Lung (tissue), 12 donors: ENCODE results near the gene POLR2F. TPM values are rescaled to one million over a fixed set of nuclear protein-coding genes. Genes with fewer than 3 reads are reported as not detected.

Source experiments
- ATAC-seq: fragments of 200-7000 bp; cut with Tn5 transposase; one replicate; pipeline ENCODE4 v1.9.1; 2020; ENCODE audit warnings: moderate number of reproducible peaks; ENCODE audit not compliant: insufficient read depth, low FRiP score
- DNase-seq, 3 donors: peaks; one replicate each; pipeline ENCODE4 v3.0.0-alpha.2; 2013 to 2017
- H3K27ac ChIP-seq, 2 donors: one replicate each; pipeline ENCODE4 v1.5.1; 2013; ENCODE audit warnings: mild to moderate bottlenecking in 2 of 2, moderate library complexity in 2 of 2, control low read depth in 1 of 2, inconsistent platforms in 1 of 2, low read depth in 1 of 2, low read length in 1 of 2
- H3K27me3 ChIP-seq, 3 donors: one replicate each; pipeline ENCODE4 v1.5.1; 2013; ENCODE audit warnings: low read length in 2 of 3; ENCODE audit not compliant: control insufficient read depth in 3 of 3, insufficient read depth in 3 of 3
- H3K36me3 ChIP-seq, 4 donors: one replicate each; pipeline ENCODE4 v1.5.1; 2013; ENCODE audit warnings: low read length in 4 of 4, mild to moderate bottlenecking in 1 of 4, moderate library complexity in 1 of 4; ENCODE audit not compliant: control insufficient read depth in 4 of 4, insufficient read depth in 4 of 4
- H3K4me1 ChIP-seq, 5 donors: one replicate each; pipeline ENCODE4 v1.5.1; 2013; ENCODE audit warnings: low read length in 5 of 5, mild to moderate bottlenecking in 2 of 5, moderate library complexity in 1 of 5; ENCODE audit not compliant: control insufficient read depth in 5 of 5, insufficient read depth in 5 of 5
- H3K4me3 ChIP-seq: one replicate; pipeline ENCODE4 v1.5.1; 2013; ENCODE audit warnings: mild to moderate bottlenecking, control low read depth, moderate library complexity
- H3K9ac ChIP-seq, 2 donors: one replicate each; pipeline ENCODE4 v1.5.1; 2013; ENCODE audit warnings: low read length in 2 of 2, control low read depth in 1 of 2; ENCODE audit not compliant: insufficient read depth in 1 of 2
- H3K9me3 ChIP-seq, 4 donors: one replicate each; pipeline ENCODE4 v1.5.1; 2013; ENCODE audit warnings: low read length in 3 of 4, mild to moderate bottlenecking in 1 of 4, moderate library complexity in 1 of 4; ENCODE audit not compliant: control insufficient read depth in 4 of 4, insufficient read depth in 3 of 4
- CTCF ChIP-seq: IDR thresholded peaks from 2 replicates; pipeline ENCODE4 v1.5.1; 2012; ENCODE audit warnings: mild to moderate bottlenecking; ENCODE audit errors: control extremely low read depth, extremely low read depth
- WGBS, 2 donors: extraction: QIAGEN DNeasy Blood & Tissue Kit; methylation state at CpG; one replicate each; pipeline ENCODE4 v1.1.7; 2013; 5-methylcytosine and 5-hydroxymethylcytosine counted together
- polyA plus RNA-seq, 2 donors: library from polyadenylated mRNA; stranded (reverse); fragments of 200-250 nt; gene quantifications; one replicate each; pipeline ENCODE4 v1.2.1, GENCODE V29; 2013
- total RNA-seq, 2 donors: library from RNA; depleted of rRNA in 1 of 2; stranded (reverse); fragments of >200 nt in 1 of 2; gene quantifications; one replicate each; pipeline ENCODE4 v1.2.1, GENCODE V29; 2014 to 2021
- donor health status: control.
- donor health status: control.
- donor health status: Bipolar disorder and iron deficiency.
- donor health status: healthy.
- donor health status: DM: yes; HTN: yes; CAD: no.

The POLR2F gene
- total and polyA plus RNA-seq, 4 donors: 36.8 to 161 (median 79.6) TPM

DNA sequence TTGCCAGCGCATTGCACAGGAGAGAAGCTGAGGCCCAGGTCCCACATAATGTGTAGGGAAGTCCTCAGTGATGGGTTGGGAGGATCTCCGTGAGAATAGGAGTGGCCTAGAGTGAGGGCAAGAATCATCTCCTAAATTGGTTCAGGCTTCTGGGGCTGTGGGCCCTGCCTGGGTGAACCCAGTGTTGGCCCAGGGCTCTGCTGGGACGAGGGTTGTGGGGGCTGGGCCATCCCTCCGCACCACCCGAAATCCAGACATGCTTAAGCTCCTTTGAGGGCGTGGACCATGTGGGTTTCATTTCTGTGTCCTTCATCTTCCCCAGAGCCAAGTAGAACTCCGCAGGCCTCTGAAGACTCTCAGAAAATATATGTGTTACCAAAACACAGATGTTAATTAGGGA, 43.7 kb upstream of the POLR2F start:
- no peak for TF ChIP-seq CTCF
- Histone ChIP-seq H3K36me3 (peaks cover 0 to 14% (median 3%) of the 10 kb centered on the region in 4 donors), H3K27me3 (peaks cover 0 to 3% (median 0%) of the 10 kb centered on the region in 3 donors), H3K9ac (no peak overlapping the region), H3K4me1 (peaks cover 0 to 21% (median 12%) of the 10 kb centered on the region in 5 donors), H3K9me3 (no peaks in the 10 kb centered on the region), H3K4me3 (no peak overlapping the region), H3K27ac (peak overlapping the region in 1 of 2 donors; percentile 2)
- ATAC-seq: no peak
- no peak for DNase-seq
- WGBS, 2 donors: 85 to 89% methylated on average over 7 of the region's 7 CpGs

GRCh38 chr22:37910890-37911672, 42.4 kb upstream of the POLR2F start:
- Histone ChIP-seq H3K27me3 (peaks cover 0 to 3% (median 0%) of the 10 kb centered on the region in 3 donors), H3K36me3 (peaks cover 0 to 14% (median 5%) of the 10 kb centered on the region in 4 donors), H3K4me1 (peaks cover 0 to 18% (median 12%) of the 10 kb centered on the region in 5 donors), H3K27ac (peak overlapping the region in 1 of 2 donors; percentile 21), H3K9me3 (no peaks in the 10 kb centered on the region), H3K4me3 (no peak overlapping the region), H3K9ac (no peak overlapping the region)
- WGBS, 2 donors: 65 to 80% methylated on average over 15 of the region's 15 CpGs
- ATAC-seq (no peak), DNase-seq (peak in 1 of 3 donors; percentile 46)
- no peak for TF ChIP-seq CTCF

DNA sequence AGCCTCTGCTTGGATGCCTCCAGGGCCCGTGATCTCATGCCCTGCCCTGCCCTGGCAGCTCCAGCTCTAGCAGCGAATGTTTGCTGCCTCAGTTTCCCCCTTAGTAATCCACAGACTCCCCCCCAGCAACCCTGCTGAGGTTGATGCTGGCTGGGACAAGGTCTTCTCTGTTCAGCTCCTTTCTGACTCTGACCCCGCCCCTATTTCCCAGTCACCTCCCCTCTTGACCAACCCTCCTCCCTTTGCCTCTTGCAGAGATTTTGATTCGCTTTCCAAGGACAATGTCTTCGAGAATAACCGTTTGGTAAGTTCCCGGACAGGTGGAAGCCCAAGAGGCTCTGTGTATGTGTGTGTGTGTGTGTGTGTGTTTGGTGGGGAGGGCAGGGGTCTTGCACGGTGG, 41.8 kb upstream of the POLR2F start:
- peak overlapping the region in 1 of 2 donors; percentile 3 for H3K27ac ChIP-seq
- DNase-seq (no peak), ATAC-seq (no peak)
- 73 to 82% methylated on average over 7 to 8 of the region's 8 CpGs for WGBS, 2 donors
- H3K36me3 ChIP-seq: peaks cover 0 to 15% (median 9%) of the 10 kb centered on the region in 4 donors
- peaks cover 0 to 3% (median 0%) of the 10 kb centered on the region in 3 donors for H3K27me3 ChIP-seq
- H3K4me1 ChIP-seq: peaks cover 0 to 18% (median 12%) of the 10 kb centered on the region in 5 donors
- H3K9me3 ChIP-seq: no peaks in the 10 kb centered on the region
- TF ChIP-seq CTCF: no peak
- no peak overlapping the region for H3K4me3 ChIP-seq
- H3K9ac ChIP-seq: no peak overlapping the region
